HG03108 (cell line): ENCODE results near the gene RFPL3.
"Not testable (repeated sequence)": the region's sequence is repeated elsewhere in the genome, so short reads cannot be mapped to it uniquely, and the experiment has no call there.

Experiments used
- ATAC-seq: cut with Tn5 transposase; IDR thresholded peaks from one replicate; pipeline ENCODE4 v1.9.1; 2021; ENCODE audit warnings: moderate library complexity; ENCODE audit not compliant: unreplicated experiment

RFPL3 gene

GRCh38 chr22:32357567-32357966 lies at the start of gene RFPL3:
Gene RFPL3 (plus strand): TSS chr22:32357867. CDS start chr22:32358072, 205 bp downstream.
- ATAC-seq: not testable (repeated sequence)

- no peak for ATAC-seq
Measured at GRCh38 chr22:32308191-32308590, 49.5 kb upstream of the RFPL3 start.

GRCh38 chr22:32308934-32309333 lies 48.7 kb upstream of the RFPL3 start:
- ATAC-seq: no peak

- ATAC-seq: no peak
Measured at GRCh38 chr22:32309585-32310251, 47.9 kb upstream of the RFPL3 start.

GRCh38 chr22:32310777-32311176 lies 46.9 kb upstream of the RFPL3 start:
- ATAC-seq: no peak

- ATAC-seq: no peak
Measured at GRCh38 chr22:32311551-32312071, 46.1 kb upstream of the RFPL3 start.

- no peak for ATAC-seq
Measured at GRCh38 chr22:32312748-32313147, 44.9 kb upstream of the RFPL3 start.

GRCh38 chr22:32313532-32313931 lies 44.1 kb upstream of the RFPL3 start:
- ATAC-seq: no peak

GRCh38 chr22:32317524-32317923 lies 40.1 kb upstream of the RFPL3 start:
- ATAC-seq: no peak

GRCh38 chr22:32318361-32318760 lies 39.3 kb upstream of the RFPL3 start:
- no peak for ATAC-seq

- ATAC-seq: no peak
Measured at GRCh38 chr22:32319861-32320406, 37.7 kb upstream of the RFPL3 start.

- ATAC-seq: no peak
Measured at GRCh38 chr22:32322986-32323385, 34.7 kb upstream of the RFPL3 start.

GRCh38 chr22:32323513-32324164 lies 34.0 kb upstream of the RFPL3 start:
- ATAC-seq: no peak

GRCh38 chr22:32324505-32325415 lies 32.9 kb upstream of the RFPL3 start:
- ATAC-seq: no peak

GRCh38 chr22:32325416-32325801 lies 32.3 kb upstream of the RFPL3 start:
- ATAC-seq: no peak

- ATAC-seq: no peak
Measured at GRCh38 chr22:32325811-32326237, 31.8 kb upstream of the RFPL3 start.

GRCh38 chr22:32326647-32327046 lies 31.0 kb upstream of the RFPL3 start:
- ATAC-seq: no peak

- no peak for ATAC-seq
Measured at GRCh38 chr22:32327066-32327465, 30.6 kb upstream of the RFPL3 start.

GRCh38 chr22:32327596-32328171 lies 30.0 kb upstream of the RFPL3 start:
- no peak for ATAC-seq

- ATAC-seq: no peak
Measured at GRCh38 chr22:32328306-32329201, 29.1 kb upstream of the RFPL3 start.
